ENCODE data around the gene NXN. TPM values are rescaled to one million over a fixed set of nuclear protein-coding genes. Genes with fewer than 3 reads are reported as not detected.
"Not testable (repeated sequence)": the region's sequence is repeated elsewhere in the genome, so short reads cannot be mapped to it uniquely, and the experiment has no call there.

Gene NXN
- total and polyA plus RNA-seq, 2 donors, result 54.2 to 81.2 TPM

DNA sequence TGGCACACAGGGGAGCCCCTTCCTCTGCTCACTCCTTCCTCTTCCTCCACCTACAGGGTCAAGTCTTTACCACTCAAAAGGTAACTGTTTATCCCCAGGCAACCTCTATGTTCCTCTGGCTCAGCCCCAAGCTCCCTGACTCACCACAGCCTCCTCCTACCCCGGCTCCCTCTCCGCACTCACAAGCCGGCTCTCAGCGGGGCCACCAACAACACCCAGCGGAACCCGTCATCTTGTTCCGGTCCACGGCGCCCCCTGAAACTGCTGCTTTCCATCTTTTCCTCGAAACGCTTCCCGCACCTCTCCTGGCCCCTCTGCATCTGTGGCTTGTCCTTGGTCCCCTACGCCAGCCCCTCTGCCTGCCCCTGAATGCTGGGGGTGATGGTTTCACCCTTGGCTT is 58.4 kb downstream of the NXN start:
- 74% methylated on average over 13 of the region's 13 CpGs for WGBS

GRCh38 chr17:920190-920589 is 59.4 kb downstream of the NXN start:
- whole genome bisulfite sequencing, result 97% methylated on average over 16 of the region's 16 CpGs
- no peaks in the 10 kb centered on the region for H3K4me1 ChIP-seq (ENCODE audit: insufficient read depth)
- no peaks in the 10 kb centered on the region for H3K36me3 ChIP-seq (ENCODE audit: insufficient read depth)
- no peak for DNase-seq (ENCODE audit: extremely low spot score)
- H3K4me3 ChIP-seq (ENCODE audit: low read depth, low read length), result no peak overlapping the region
- no peak overlapping the region for H3K27ac ChIP-seq (ENCODE audit: low read depth)

More for the DNA sequence above, 58.4 kb downstream of the NXN start:
- no peak overlapping the region for H3K27ac ChIP-seq (ENCODE audit: low read depth)
- DNase-seq (ENCODE audit: extremely low spot score), result no peak
- H3K4me3 ChIP-seq (ENCODE audit: low read depth, low read length), result no peak overlapping the region
- H3K4me1 ChIP-seq (ENCODE audit: insufficient read depth), result no peaks in the 10 kb centered on the region
- no peaks in the 10 kb centered on the region for H3K36me3 ChIP-seq (ENCODE audit: insufficient read depth)

DNA sequence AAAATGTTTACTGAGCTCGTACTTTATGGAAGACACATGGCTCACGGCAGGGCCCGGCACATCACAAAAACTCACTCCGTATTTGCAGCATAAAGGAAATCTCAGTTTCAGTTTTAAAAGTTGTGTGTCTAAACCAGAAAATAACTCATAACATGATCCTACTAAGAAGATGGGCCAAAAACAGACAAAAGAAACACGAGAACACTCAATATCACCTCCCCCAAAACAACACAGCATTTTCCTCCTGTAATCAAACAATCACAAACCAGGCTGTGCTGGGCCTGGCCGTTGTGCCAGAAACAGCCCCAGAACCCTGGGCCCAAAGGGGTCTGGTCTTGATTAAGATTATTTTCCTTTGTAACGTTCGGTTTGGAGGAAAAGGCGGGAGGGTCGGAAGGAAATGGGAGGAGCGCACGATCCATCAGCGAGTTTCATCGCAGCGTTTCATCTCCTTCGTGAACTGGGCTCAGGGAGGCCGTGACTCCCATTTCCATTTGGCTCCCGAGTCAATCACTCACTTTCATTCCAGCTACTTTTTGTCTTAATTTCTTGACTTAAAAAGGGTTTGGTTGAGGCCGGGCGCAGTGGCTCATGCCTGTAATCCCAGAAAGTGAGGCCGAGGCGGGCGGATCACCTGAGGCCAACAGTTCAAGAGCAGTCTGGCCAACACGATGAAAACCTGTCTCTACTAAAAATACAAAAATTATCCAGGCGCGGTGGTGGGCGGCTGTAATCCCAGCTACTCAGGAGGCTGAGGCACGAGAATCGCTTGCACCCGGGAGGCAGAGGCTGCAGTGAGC is 61.4 kb downstream of the NXN start:
- Histone ChIP-seq H3K4me3 (ENCODE audit: low read depth, low read length) (no peak overlapping the region), H3K27ac (ENCODE audit: low read depth) (peak overlapping the region; percentile 6), H3K4me1 (ENCODE audit: insufficient read depth) (no peaks in the 10 kb centered on the region), H3K36me3 (ENCODE audit: insufficient read depth) (no peaks in the 10 kb centered on the region)
- 62% methylated on average over 30 of the region's 30 CpGs for WGBS
- DNase-seq (ENCODE audit: extremely low spot score), result no peak

GRCh38 chr17:917391-917811 is 62.2 kb downstream of the NXN start:
- Histone ChIP-seq H3K36me3 (ENCODE audit: insufficient read depth) (no peaks in the 10 kb centered on the region), H3K4me1 (ENCODE audit: insufficient read depth) (no peaks in the 10 kb centered on the region), H3K4me3 (ENCODE audit: low read depth, low read length) (no peak overlapping the region), H3K27ac (ENCODE audit: low read depth) (peak overlapping the region; percentile 84)
- 76% methylated on average over 19 of the region's 19 CpGs for WGBS
- no peak for DNase-seq (ENCODE audit: extremely low spot score)

DNA sequence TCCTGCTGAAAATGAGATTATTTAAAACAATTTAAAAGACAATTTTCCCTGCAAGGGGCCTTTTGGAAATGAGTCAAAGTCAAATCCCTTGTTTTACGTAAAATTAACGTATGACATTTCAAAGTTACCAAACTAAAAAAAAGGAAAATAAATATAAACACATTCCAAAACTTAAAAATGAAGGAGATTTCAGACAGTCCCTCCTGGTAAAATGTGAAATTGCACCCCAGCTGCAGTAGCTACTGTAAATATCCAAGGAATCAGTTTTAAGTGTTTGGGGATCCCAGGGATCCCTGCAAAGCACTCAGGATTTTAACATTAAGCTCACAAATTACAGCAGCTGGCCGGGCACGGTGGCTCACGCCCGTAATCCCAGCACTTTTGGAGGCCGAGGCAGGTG is 63.3 kb downstream of the NXN start:
- Histone ChIP-seq H3K27ac (ENCODE audit: low read depth) (no peak overlapping the region), H3K36me3 (ENCODE audit: insufficient read depth) (no peaks in the 10 kb centered on the region), H3K4me1 (ENCODE audit: insufficient read depth) (no peaks in the 10 kb centered on the region), H3K4me3 (ENCODE audit: low read depth, low read length) (no peak overlapping the region)
- no peak for DNase-seq (ENCODE audit: extremely low spot score)
- WGBS, result 73% methylated on average over 7 of the region's 7 CpGs

- no peaks in the 10 kb centered on the region for H3K4me1 ChIP-seq (ENCODE audit: insufficient read depth)
- peak; percentile 64 for DNase-seq (ENCODE audit: extremely low spot score)
Observed at GRCh38 chr17:915538-916201, 63.9 kb downstream of the NXN start.

DNA sequence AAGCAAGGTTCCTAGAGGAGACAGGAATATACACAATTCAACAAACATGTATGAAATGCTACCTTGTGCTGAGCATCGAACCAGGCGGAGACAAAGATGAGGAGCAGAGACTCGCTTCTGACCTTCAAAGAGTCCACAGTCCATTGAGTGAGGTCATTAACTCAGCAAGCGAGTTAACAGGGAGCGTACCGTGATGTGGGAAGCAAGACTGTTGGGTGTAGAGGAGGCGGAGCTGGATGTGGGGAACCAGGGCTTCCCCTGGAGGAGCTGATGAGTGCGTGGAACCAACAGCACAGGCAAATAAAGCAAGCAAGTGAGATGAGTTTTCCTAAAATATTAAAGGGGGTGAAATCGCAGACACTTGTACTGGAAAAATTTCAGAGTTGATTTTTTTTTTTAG is 65.0 kb downstream of the NXN start:
- Histone ChIP-seq H3K4me3 (ENCODE audit: low read depth, low read length) (no peak overlapping the region), H3K27ac (ENCODE audit: low read depth) (no peak overlapping the region), H3K4me1 (ENCODE audit: insufficient read depth) (peaks cover 1% of the 10 kb centered on the region), H3K36me3 (ENCODE audit: insufficient read depth) (no peaks in the 10 kb centered on the region)
- 91% methylated on average over 9 of the region's 9 CpGs for WGBS
- no peak for DNase-seq (ENCODE audit: extremely low spot score)

More at GRCh38 chr17:915538-916201, 63.9 kb downstream of the NXN start:
- Histone ChIP-seq H3K27ac (ENCODE audit: low read depth) (no peak overlapping the region), H3K4me3 (ENCODE audit: low read depth, low read length) (no peak overlapping the region), H3K36me3 (ENCODE audit: insufficient read depth) (no peaks in the 10 kb centered on the region)
- 35% methylated on average over 10 of the region's 10 CpGs for WGBS

DNA sequence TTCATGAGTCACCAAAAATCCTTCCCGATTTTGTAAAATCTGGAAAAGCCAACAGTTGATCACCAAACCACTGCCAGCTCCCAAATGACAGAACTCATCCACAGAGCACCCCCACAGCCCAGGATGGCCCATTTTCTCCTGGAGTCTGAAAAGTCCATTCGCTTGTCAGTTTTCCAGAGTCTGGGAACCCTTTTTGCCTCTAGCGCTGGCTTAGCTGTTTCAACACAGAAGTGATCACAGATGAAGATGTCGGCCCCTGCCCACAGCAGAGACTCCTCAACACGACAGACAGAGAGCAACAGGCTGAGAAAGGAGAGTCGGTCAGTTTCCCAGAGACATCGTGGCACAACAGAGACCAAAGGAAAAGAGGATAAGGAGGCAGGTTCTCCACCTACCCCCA is 66.4 kb downstream of the NXN start:
- H3K4me3 ChIP-seq (ENCODE audit: low read depth, low read length), result no peak overlapping the region
- DNase-seq (ENCODE audit: extremely low spot score), result no peak
- no peaks in the 10 kb centered on the region for H3K36me3 ChIP-seq (ENCODE audit: insufficient read depth)
- WGBS, result 53% methylated on average over 7 of the region's 7 CpGs
- peaks cover 4% of the 10 kb centered on the region for H3K4me1 ChIP-seq (ENCODE audit: insufficient read depth)
- no peak overlapping the region for H3K27ac ChIP-seq (ENCODE audit: low read depth)

- DNase-seq (ENCODE audit: extremely low spot score), result no peak
- Histone ChIP-seq H3K36me3 (ENCODE audit: insufficient read depth) (no peaks in the 10 kb centered on the region), H3K4me3 (ENCODE audit: low read depth, low read length) (no peak overlapping the region), H3K4me1 (ENCODE audit: insufficient read depth) (peaks cover 4% of the 10 kb centered on the region), H3K27ac (ENCODE audit: low read depth) (no peak overlapping the region)
- WGBS, result 77% methylated on average over 24 of the region's 24 CpGs
Observed at GRCh38 chr17:909642-910323, 69.8 kb downstream of the NXN start.

- H3K4me3 ChIP-seq (ENCODE audit: low read depth, low read length), result no peak overlapping the region
- DNase-seq (ENCODE audit: extremely low spot score), result no peak
- WGBS, result 75% methylated on average over 6 of the region's 6 CpGs
- no peaks in the 10 kb centered on the region for H3K36me3 ChIP-seq (ENCODE audit: insufficient read depth)
- H3K4me1 ChIP-seq (ENCODE audit: insufficient read depth), result peaks cover 4% of the 10 kb centered on the region
- H3K27ac ChIP-seq (ENCODE audit: low read depth), result no peak overlapping the region
Observed at GRCh38 chr17:907725-908124, 71.9 kb downstream of the NXN start.

DNA sequence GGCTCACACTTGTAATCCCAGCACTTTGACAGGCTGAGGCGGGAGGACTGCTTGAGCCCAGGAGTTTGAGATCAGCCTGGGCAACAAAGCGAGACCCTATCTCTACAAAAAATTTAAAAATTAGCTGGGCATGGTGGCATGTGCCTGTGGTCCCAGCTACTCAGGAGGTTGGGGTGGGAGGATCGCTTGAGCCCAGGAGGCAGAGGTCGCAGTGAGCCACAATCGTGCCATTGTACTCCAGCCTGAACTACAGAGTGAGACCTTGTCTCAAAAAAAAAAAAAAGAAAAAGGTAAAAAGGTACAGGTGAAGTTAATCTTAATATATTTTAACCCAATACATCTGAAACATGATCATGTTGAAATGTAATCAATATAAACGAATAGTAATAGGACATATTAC is 73.9 kb downstream of the NXN start:
- H3K27ac ChIP-seq (ENCODE audit: low read depth); H3K4me3 ChIP-seq (ENCODE audit: low read depth, low read length); H3K4me1 ChIP-seq (ENCODE audit: insufficient read depth); DNase-seq (ENCODE audit: extremely low spot score); H3K36me3 ChIP-seq (ENCODE audit: insufficient read depth): not testable (repeated sequence)
- WGBS, result 94% methylated on average over 6 of the region's 6 CpGs

DNA sequence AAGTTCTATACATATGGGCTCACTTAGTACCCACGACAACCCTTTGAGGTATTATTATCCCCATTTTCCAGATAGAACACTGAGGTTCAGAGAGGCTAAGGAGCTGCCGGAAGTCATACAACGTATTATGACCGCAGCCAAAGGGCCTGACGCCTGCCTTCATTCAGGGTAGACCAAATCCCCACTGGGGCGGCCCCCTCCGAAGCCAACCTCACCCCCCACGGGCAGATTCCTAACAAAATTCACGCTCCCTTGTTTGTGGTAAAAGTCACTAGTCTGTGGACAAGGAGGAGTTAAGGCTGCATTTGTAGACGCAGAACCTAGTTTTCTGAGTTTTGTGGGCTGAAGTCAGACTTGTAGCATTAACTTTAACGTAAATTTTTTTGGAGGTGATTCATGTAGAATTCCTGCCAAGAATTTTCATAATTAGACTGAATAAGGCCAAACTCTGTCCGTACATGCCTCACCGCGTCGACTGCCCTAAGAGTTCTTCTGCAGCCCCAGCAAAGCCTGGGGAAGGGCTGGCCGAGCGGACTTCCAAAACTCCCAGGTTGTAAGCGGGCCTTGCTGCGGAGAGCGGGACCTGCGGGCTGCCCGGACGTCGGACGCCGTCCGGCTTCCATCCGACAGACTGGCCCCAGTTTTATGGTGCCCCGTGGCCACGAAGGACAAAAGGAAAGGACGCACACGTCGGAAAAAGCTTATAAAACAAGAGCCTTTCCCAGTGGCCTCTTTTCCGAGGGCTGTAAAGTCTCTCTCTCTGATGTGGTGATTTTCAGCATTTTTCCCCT is 75.7 kb downstream of the NXN start:
- Histone ChIP-seq H3K36me3 (ENCODE audit: insufficient read depth) (no peaks in the 10 kb centered on the region), H3K4me3 (ENCODE audit: low read depth, low read length) (no peak overlapping the region), H3K27ac (ENCODE audit: low read depth) (peak overlapping the region; percentile 84), H3K4me1 (ENCODE audit: insufficient read depth) (peaks cover 2% of the 10 kb centered on the region)
- DNase-seq (ENCODE audit: extremely low spot score), result peak; percentile 86
- 26% methylated on average over 34 of the region's 34 CpGs for WGBS

GRCh38 chr17:902463-902862 is 77.1 kb downstream of the NXN start:
- no peaks in the 10 kb centered on the region for H3K36me3 ChIP-seq (ENCODE audit: insufficient read depth)
- 88% methylated on average over 8 of the region's 8 CpGs for WGBS
- H3K27ac ChIP-seq (ENCODE audit: low read depth), result no peak overlapping the region

More at GRCh38 chr17:902463-902862, 77.1 kb downstream of the NXN start:
- DNase-seq (ENCODE audit: extremely low spot score), result no peak
- H3K4me1 ChIP-seq (ENCODE audit: insufficient read depth), result no peaks in the 10 kb centered on the region
- H3K4me3 ChIP-seq (ENCODE audit: low read depth, low read length), result no peak overlapping the region

Measured in urinary bladder (tissue), 4 donors.